Thyroid gland (tissue), 4 donors: ENCODE data around the gene DPYD. TPM values are rescaled to one million over a fixed set of nuclear protein-coding genes. Genes with fewer than 3 reads are reported as not detected.

ENCODE experiments used
- DNase-seq, 2 donors: peaks; one replicate each; pipeline ENCODE4 v3.0.0-alpha.2; 2019
- H3K27ac ChIP-seq, 3 donors: fragments of 200-600 bp; sonication (generic); 1 replicate in 2 of 3; 2 replicates in 1 of 3; pipeline ENCODE4 v1.5.1; 2016 to 2019; ENCODE audit warnings: mild to moderate bottlenecking in 1 of 3, moderate library complexity in 1 of 3
- H3K27me3 ChIP-seq: fragments of 200-600 bp; sonication (generic); one replicate; pipeline ENCODE4 v1.5.1; 2019
- H3K36me3 ChIP-seq, 2 donors: fragments of 200-600 bp; sonication (generic); one replicate each; pipeline ENCODE4 v1.5.1; 2016 to 2019
- H3K4me1 ChIP-seq, 2 donors: fragments of 200-600 bp; sonication (generic); one replicate each; pipeline ENCODE4 v1.5.1; 2017 to 2019
- H3K4me3 ChIP-seq, 3 donors: fragments of 200-600 bp; sonication (generic); replicated peaks in 1 of 3; 1 replicate in 2 of 3; 2 replicates in 1 of 3; pipeline ENCODE4 v1.5.1; 2016; ENCODE audit warnings: mild to moderate bottlenecking in 1 of 3
- H3K9me3 ChIP-seq: fragments of 200-600 bp; sonication (generic); one replicate; pipeline ENCODE4 v1.5.1; 2017
- CTCF ChIP-seq, 6 experiments: fragments of 200-600 bp in 3 of 6; fragments of 450-650 bp in 3 of 6; sonication (generic) in 3 of 6; IDR thresholded peaks; one replicate each; pipeline ENCODE4 v1.5.1; 2016 to 2019; ENCODE audit warnings: antibody characterized with exemption in 6 of 6, mild to moderate bottlenecking in 2 of 6, inconsistent platforms in 1 of 6, moderate library complexity in 1 of 6
- POLR2A ChIP-seq, 2 donors: fragments of 450-650 bp; IDR thresholded peaks; one replicate each; pipeline ENCODE4 v1.6.1; 2017; ENCODE audit warnings: antibody characterized with exemption in 2 of 2, mild to moderate bottlenecking in 2 of 2, moderate library complexity in 1 of 2
- WGBS, 2 donors: methylation state at CpG; one replicate each; pipeline ENCODE4 v1.1.5; 2017; 5-methylcytosine and 5-hydroxymethylcytosine counted together
- intact Hi-C: fragments of 100-400 bp; cut with DNase I; formaldehyde crosslinking; loops from one replicate; pipeline ENCODE4 v1.15.1; 2023
- total RNA-seq, 4 donors: library from RNA; depleted of rRNA; stranded (reverse); fragments of >200 nt; gene quantifications; one replicate each; pipeline ENCODE4 v1.2.3, GENCODE V29; 2016

Gene DPYD
- total RNA-seq, 4 donors from 2014 or later = 27.3 to 54.0 (median 39.5) TPM

- Histone ChIP-seq H3K36me3 (no peaks in the 10 kb centered on the region), H3K4me3 (no peak overlapping the region), H3K27ac (no peak overlapping the region), H3K9me3 (no peaks in the 10 kb centered on the region), H3K27me3 (no peaks in the 10 kb centered on the region), H3K4me1 (peaks cover 6 to 7% of the 10 kb centered on the region in 2 donors)
- 90 to 93% methylated on average over 6 of the region's 6 CpGs for WGBS, 2 donors
- no peak for DNase-seq
- no peak for TF ChIP-seq CTCF (IDR thresholded peaks at IDR 0.05)
- TF ChIP-seq POLR2A (IDR thresholded peaks at IDR 0.05) = no peak
- intact Hi-C loops = no loop called here
Observed at GRCh38 chr1:97905141-97905940, 15.5 kb downstream of the DPYD start.

- Histone ChIP-seq H3K27ac (no peak overlapping the region), H3K36me3 (no peaks in the 10 kb centered on the region), H3K4me1 (peaks cover 6 to 7% of the 10 kb centered on the region in 2 donors), H3K27me3 (no peaks in the 10 kb centered on the region), H3K9me3 (no peaks in the 10 kb centered on the region), H3K4me3 (no peak overlapping the region)
- TF ChIP-seq CTCF (IDR thresholded peaks at IDR 0.05) = no peak
- TF ChIP-seq POLR2A (IDR thresholded peaks at IDR 0.05) = no peak
- intact Hi-C loops = no loop called here
- no peak for DNase-seq
Observed at GRCh38 chr1:97904534-97904933, 16.3 kb downstream of the DPYD start.

GRCh38 chr1:97903626-97904025 is 17.2 kb downstream of the DPYD start:
- H3K36me3 ChIP-seq = no peaks in the 10 kb centered on the region
- WGBS, 2 donors = 11 to 14% methylated on average over 1 of the region's 1 CpG
- intact Hi-C loops = no loop called here
- H3K27me3 ChIP-seq = no peaks in the 10 kb centered on the region
- no peaks in the 10 kb centered on the region for H3K9me3 ChIP-seq
- H3K27ac ChIP-seq = no peak overlapping the region
- no peak for DNase-seq
- H3K4me3 ChIP-seq = no peak overlapping the region
- peaks cover 6 to 7% of the 10 kb centered on the region in 2 donors for H3K4me1 ChIP-seq
- no peak for TF ChIP-seq POLR2A (IDR thresholded peaks at IDR 0.05)
- TF ChIP-seq CTCF (IDR thresholded peaks at IDR 0.05) = no peak

GRCh38 chr1:97902067-97902466 is 18.8 kb downstream of the DPYD start:
- TF ChIP-seq CTCF (IDR thresholded peaks at IDR 0.05) = no peak
- TF ChIP-seq POLR2A (IDR thresholded peaks at IDR 0.05) = no peak
- intact Hi-C loops = no loop called here
- no peaks in the 10 kb centered on the region for H3K27me3 ChIP-seq
- H3K27ac ChIP-seq = no peak overlapping the region
- no peak for DNase-seq
- peaks cover 6 to 7% of the 10 kb centered on the region in 2 donors for H3K4me1 ChIP-seq
- H3K4me3 ChIP-seq = no peak overlapping the region
- 93% methylated on average over 2 of the region's 2 CpGs for WGBS, 2 donors
- H3K9me3 ChIP-seq = no peaks in the 10 kb centered on the region
- no peaks in the 10 kb centered on the region for H3K36me3 ChIP-seq

GRCh38 chr1:97901017-97901658 is 19.7 kb downstream of the DPYD start:
- intact Hi-C loops = no loop called here
- no peak for DNase-seq
- H3K36me3 ChIP-seq = no peaks in the 10 kb centered on the region
- H3K27ac ChIP-seq = no peak overlapping the region
- no peaks in the 10 kb centered on the region for H3K9me3 ChIP-seq
- WGBS, 2 donors = 75 to 83% methylated on average over 2 of the region's 2 CpGs
- H3K4me1 ChIP-seq = peaks cover 6 to 7% of the 10 kb centered on the region in 2 donors
- no peak overlapping the region for H3K4me3 ChIP-seq
- TF ChIP-seq CTCF (IDR thresholded peaks at IDR 0.05) = no peak
- no peak for TF ChIP-seq POLR2A (IDR thresholded peaks at IDR 0.05)
- H3K27me3 ChIP-seq = no peaks in the 10 kb centered on the region
